ENCODE measurements around the gene MAG.

- TF ChIP-seq CTCF (IDR thresholded peaks at IDR 0.05) (no peak), POLR2A (IDR thresholded peaks at IDR 0.05) (peak; percentile 48), POLR2AphosphoS5 (IDR thresholded peaks at IDR 0.05) (peak in 2 of 3 donors; percentile 63 to 67), EP300 (IDR thresholded peaks at IDR 0.05; ENCODE audit: low read depth) (no peak)
Observed at GRCh38 chr19:35267818-35268535, 24.0 kb upstream of the MAG start.

Data from transverse colon (tissue), 4 donors.